Esophagus squamous epithelium (tissue), 4 donors: ENCODE measurements around the gene PADI1.

ENCODE experiments used
- POLR2A ChIP-seq, 4 donors: fragments of 450-650 bp; IDR thresholded peaks; one replicate each; pipeline ENCODE4 v1.6.1; 2017; ENCODE audit warnings: antibody characterized with exemption in 4 of 4, mild to moderate bottlenecking in 4 of 4, moderate library complexity in 3 of 4
- TF ChIP-seq, protein P1 (sequence below), 6 experiments: fragments of 450-650 bp in 4 of 6; fragments of 200-600 bp in 2 of 6; sonication (generic) in 2 of 6; IDR thresholded peaks; one replicate each; pipeline ENCODE4 v1.5.1; 2016 to 2019; ENCODE audit warnings: antibody characterized with exemption in 6 of 6, mild to moderate bottlenecking in 4 of 6, moderate library complexity in 4 of 6

DNA sequence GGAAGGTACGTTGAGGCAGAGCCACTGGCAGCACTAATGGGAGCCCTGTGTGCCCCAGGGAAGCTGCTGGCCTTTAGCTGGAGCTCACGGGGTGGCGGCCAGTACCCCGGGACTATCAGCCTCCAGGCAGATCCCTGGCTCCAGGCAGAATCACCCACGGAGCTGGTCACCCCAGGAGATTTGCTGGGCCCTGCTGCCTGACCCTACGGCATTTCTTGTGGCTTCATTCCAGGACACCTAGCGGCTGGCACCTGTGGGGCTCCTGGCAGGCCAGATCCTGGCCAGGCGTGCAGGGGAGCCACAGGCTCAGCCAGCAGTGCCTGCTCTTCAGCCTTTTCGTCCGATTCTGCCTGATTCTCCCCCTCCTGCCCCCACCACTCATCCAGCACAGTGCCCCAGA lies 7.1 kb downstream of the PADI1 start:
- TF ChIP-seq, protein P1, sequence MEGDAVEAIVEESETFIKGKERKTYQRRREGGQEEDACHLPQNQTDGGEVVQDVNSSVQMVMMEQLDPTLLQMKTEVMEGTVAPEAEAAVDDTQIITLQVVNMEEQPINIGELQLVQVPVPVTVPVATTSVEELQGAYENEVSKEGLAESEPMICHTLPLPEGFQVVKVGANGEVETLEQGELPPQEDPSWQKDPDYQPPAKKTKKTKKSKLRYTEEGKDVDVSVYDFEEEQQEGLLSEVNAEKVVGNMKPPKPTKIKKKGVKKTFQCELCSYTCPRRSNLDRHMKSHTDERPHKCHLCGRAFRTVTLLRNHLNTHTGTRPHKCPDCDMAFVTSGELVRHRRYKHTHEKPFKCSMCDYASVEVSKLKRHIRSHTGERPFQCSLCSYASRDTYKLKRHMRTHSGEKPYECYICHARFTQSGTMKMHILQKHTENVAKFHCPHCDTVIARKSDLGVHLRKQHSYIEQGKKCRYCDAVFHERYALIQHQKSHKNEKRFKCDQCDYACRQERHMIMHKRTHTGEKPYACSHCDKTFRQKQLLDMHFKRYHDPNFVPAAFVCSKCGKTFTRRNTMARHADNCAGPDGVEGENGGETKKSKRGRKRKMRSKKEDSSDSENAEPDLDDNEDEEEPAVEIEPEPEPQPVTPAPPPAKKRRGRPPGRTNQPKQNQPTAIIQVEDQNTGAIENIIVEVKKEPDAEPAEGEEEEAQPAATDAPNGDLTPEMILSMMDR (IDR thresholded peaks at IDR 0.05) = peak in 1 of 6 experiments; percentile 42
- TF ChIP-seq POLR2A (IDR thresholded peaks at IDR 0.05) = no peak
